Measurements from ENCODE around the gene CRACR2B. TPM values are rescaled to one million over a fixed set of nuclear protein-coding genes. Genes with fewer than 3 reads are reported as not detected.
A peak's percentile ranks its signal among the peaks of the same experiment; 100 is the strongest.

CRACR2B gene
- total and polyA plus RNA-seq, 2 donors (not counting 1 experiment from before 2014, with no cell fraction given): 9.7 to 67.7 TPM

DNA sequence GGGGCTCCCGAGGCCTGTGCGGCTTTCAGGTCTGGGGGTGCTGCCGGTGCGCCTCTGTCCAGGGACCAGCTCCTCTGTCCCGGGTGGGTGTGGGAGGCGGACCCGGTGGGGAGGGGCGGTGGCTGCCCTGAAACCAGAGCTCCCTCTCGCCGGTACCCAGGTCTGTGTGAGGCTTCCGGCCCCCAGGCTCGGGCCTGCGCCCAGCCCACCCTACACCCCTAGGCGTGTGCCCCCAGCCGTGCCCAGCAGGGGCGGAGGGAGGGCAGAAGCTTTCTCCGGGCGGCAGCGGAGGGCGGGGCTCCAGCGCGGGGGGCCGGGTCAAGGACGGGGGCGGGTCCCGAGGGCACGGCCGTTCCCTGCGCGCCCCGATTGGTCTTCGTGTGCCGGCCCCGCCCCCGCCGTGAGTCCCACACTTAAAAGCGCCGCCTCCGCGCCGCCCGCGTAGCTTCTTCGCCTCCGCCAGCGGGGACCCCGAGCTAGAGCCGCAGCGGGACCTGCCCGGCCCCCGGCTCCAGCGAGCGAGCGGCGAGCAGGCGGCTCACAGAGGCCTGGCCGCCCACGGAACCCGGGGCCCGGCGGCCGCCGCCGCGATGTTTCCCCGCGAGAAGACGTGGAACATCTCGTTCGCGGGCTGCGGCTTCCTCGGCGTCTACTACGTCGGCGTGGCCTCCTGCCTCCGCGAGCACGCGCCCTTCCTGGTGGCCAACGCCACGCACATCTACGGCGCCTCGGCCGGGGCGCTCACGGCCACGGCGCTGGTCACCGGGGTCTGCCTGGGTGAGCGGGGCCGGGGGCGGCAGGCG, 8.4 kb upstream of the CRACR2B start:
- Histone ChIP-seq H3K9ac (ENCODE audit: low read length) (peak overlapping the region; percentile 91), H3K4me3 (ENCODE audit: control extremely low read depth in 1 of 5, extremely low read depth in 1 of 5, insufficient read depth in 1 of 5, low read depth in 2 of 5, low read length in 4 of 5) (peak overlapping the region in 4 of 5 experiments; percentile 58 to 82 (median 77)), H2AFZ (ENCODE audit: insufficient read depth, low read depth, low read length, poor library complexity, severe bottlenecking) (peak overlapping the region; percentile 87), H3K4me1 (ENCODE audit: control insufficient read depth in 2 of 2, insufficient read depth in 2 of 2, low read length in 2 of 2) (peaks cover 16 to 26% of the 10 kb centered on the region in 2 donors), H3K9me3 (ENCODE audit: control extremely low read depth in 1 of 3, control insufficient read depth in 2 of 3, insufficient read depth in 1 of 3, low read length in 2 of 3) (no peaks in the 10 kb centered on the region), H3K36me3 (replicated peaks in 1 of 2; ENCODE audit: control extremely low read depth in 1 of 2, control insufficient read depth in 1 of 2, extremely low read depth in 1 of 2, insufficient read depth in 2 of 2, low read length in 1 of 2) (peaks cover 0 to 23% of the 10 kb centered on the region in 2 experiments), H3K79me2 (ENCODE audit: control insufficient read depth, insufficient read depth, low read length) (peaks cover 24% of the 10 kb centered on the region), H3K27me3 (replicated peaks in 1 of 4; ENCODE audit: control extremely low read depth in 1 of 4, control insufficient read depth in 3 of 4, insufficient read depth in 4 of 4, low read length in 3 of 4) (no peaks in the 10 kb centered on the region), H3K27ac (ENCODE audit: low read length in 2 of 2) (peak overlapping the region; percentile 68 to 91), H4K20me1 (ENCODE audit: control insufficient read depth, insufficient read depth, low read length, poor library complexity, severe bottlenecking) (peaks cover 43% of the 10 kb centered on the region), H3K4me2 (replicated peaks; ENCODE audit: low read depth, low read length, poor library complexity, severe bottlenecking) (peak overlapping the region; percentile 90)
- under 1% methylated on average over 93 of the region's 96 CpGs for WGBS (ENCODE audit: insufficient coverage)
- Mint-ChIP-seq H3K4me3 (peak overlapping the region; percentile 92), H3K27ac (peak overlapping the region; percentile 91), H3K4me1 (peaks cover 20% of the 10 kb centered on the region), H3K9me3 (ENCODE audit: insufficient read depth) (no peaks in the 10 kb centered on the region), H3K27me3 (no peaks in the 10 kb centered on the region)
- intact Hi-C loops (cut with micrococcal nuclease): loop anchor here (1.0 kb wide), 3 partner anchors 10 to 21 kb away; partner anchors contain the start of genes PIDD1, RPLP2 and SLC25A22
- ATAC-seq (ENCODE audit: low read depth) (peak; percentile 81), DNase-seq (peak; percentile 96)
- POLR2A ChIA-PET: interaction anchor here (0.5 to 3.7 kb wide), 14 partner anchors 10 to 1563 kb away, joined by 3 to 57 read pairs (median 4); partner anchors contain the start of genes BET1L, CD151, CRACR2B and GATD1
- CTCF ChIA-PET: interaction anchor here (0.6 to 2.8 kb wide), 7 partner anchors 8 to 244 kb away, joined by 3 to 14 read pairs (median 3); partner anchors contain the start of genes RPLP2 and TSPAN4
- no peak for TF ChIP-seq EZH2 (IDR thresholded peaks at IDR 0.05; ENCODE audit: borderline replicate concordance, insufficient read depth, low read depth, low read length, poor library complexity, severe bottlenecking)
- TF ChIP-seq, protein P1, sequence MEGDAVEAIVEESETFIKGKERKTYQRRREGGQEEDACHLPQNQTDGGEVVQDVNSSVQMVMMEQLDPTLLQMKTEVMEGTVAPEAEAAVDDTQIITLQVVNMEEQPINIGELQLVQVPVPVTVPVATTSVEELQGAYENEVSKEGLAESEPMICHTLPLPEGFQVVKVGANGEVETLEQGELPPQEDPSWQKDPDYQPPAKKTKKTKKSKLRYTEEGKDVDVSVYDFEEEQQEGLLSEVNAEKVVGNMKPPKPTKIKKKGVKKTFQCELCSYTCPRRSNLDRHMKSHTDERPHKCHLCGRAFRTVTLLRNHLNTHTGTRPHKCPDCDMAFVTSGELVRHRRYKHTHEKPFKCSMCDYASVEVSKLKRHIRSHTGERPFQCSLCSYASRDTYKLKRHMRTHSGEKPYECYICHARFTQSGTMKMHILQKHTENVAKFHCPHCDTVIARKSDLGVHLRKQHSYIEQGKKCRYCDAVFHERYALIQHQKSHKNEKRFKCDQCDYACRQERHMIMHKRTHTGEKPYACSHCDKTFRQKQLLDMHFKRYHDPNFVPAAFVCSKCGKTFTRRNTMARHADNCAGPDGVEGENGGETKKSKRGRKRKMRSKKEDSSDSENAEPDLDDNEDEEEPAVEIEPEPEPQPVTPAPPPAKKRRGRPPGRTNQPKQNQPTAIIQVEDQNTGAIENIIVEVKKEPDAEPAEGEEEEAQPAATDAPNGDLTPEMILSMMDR (IDR thresholded peaks at IDR 0.05): peak; percentile 30
